Activated CD4-positive, alpha-beta T cell treated with anti-CD3 and anti-CD28 coated beads, Interleukin-2, amount 50 U/mL, for 24 hours (primary cell): Measurements from ENCODE around the gene BCAT1.

Experiments used
- DNase-seq, 2 donors: peaks; one replicate each; pipeline ENCODE4 v3.0.0-alpha.2; 2020; ENCODE audit warnings: low read depth in 1 of 2, low spot score in 1 of 2

The BCAT1 gene

DNA sequence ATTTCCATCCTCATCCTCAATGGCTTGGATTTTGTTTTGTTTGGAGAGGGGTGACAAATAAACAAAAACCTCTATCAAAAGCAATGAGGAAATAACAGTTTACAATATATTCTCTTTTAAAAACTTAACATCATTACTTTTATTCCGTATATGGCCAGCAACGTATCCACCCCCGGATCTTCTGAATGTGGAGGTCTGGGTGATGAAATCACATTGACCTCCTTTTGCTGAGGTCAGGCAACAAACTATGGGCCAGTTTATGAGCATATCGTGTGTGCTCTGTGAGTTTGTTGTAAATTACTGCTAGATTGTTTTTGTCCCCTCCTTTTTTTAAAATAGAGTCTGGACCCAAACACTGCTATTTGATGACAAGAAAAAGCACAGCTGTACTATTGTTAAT, 178.1 kb downstream of the BCAT1 start:
- DNase-seq = no peak

DNA sequence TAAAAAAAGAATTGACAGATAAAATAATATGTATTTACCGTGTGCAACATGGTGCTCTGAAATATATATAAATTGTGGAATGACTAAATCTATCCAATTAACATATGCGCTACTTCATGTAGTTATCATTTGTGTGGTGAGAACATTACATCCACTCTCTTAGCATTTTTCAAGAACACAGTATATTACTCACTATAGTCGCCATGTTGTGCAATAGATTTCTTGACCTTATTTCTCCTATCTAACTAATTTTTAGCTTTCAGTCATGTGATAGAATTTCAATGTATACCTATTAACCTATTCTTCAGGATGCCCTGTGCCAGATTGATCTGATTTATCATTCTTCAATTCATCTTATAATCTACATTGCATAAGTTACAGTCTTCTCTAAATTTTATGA, 178.6 kb downstream of the BCAT1 start:
- DNase-seq = no peak

DNA sequence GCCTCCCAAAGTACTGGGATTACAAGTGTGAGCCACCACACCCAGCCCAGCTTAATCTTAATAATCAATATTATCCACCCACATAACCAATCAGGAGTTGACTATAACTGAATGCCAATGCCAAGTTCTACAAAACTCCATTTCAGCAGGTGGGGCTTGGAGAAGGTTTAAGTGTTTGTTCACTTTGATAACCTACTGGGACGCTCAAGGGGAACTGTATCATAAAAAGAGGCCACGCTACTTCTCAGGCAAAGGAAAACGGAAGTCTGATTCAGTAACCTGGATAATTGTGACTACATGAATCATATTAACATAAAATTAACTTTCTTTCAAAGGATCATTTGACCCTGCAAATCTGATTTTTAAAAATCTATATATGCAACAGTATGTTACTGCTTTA, 179.2 kb downstream of the BCAT1 start:
- DNase-seq = no peak

DNA sequence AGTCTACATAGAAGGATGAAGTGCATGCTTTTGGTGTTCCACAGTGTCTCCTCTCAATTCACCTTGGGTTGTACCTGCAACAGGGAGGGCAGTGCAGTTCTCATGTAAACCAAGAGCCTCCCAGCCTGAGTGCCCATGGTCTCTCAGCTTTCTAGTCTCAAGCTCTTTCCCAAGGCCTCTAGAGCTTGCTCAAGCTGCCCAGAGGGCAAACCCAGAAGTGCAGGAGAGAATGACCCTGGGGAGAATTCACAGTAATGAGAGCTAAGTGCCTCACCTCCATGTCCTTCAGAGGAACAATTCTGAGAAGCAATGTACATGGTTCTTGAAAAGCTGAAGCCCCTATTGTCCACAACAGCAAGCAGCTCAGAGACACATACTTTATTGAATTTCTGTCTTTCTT, 180.5 kb downstream of the BCAT1 start:
- no peak for DNase-seq

DNA sequence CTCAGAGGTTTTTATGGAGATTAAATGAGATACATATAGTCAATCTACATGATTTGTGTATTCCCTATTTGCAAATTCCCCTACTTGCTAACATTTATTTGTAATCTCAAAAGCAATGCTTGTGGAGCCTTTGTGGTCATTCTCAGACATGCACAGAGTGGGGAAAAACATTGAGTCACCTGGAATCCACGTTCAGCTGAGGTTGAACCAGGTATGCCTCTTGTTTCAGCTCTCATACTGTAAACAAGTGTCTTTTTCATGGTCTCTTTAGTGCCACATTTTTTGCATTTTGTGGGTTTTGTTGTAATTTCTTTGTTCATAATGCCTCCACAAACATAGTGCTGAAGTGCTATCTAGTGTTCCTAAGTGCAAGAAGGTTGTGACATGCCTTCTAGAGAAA, 181.9 kb downstream of the BCAT1 start:
- no peak for DNase-seq

DNA sequence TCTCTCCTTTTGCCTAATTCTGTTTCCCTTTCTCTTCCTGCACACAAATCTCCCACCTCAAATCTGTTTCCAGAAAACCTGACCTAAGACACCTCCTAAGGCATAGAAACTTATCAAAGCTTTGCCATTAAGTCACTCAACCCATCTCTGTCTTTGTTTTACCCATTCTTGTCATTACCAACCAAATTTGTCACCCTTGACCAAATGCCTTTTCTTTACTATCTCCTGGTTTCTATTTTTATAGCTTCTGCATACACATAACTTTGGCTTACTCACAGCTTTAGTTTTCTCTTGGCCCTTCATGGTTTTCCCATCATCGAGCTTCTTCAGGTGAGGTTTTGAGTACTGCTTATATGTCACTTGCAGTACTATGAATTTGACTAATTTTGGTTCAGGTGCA, 184.2 kb downstream of the BCAT1 start:
- DNase-seq = no peak

DNA sequence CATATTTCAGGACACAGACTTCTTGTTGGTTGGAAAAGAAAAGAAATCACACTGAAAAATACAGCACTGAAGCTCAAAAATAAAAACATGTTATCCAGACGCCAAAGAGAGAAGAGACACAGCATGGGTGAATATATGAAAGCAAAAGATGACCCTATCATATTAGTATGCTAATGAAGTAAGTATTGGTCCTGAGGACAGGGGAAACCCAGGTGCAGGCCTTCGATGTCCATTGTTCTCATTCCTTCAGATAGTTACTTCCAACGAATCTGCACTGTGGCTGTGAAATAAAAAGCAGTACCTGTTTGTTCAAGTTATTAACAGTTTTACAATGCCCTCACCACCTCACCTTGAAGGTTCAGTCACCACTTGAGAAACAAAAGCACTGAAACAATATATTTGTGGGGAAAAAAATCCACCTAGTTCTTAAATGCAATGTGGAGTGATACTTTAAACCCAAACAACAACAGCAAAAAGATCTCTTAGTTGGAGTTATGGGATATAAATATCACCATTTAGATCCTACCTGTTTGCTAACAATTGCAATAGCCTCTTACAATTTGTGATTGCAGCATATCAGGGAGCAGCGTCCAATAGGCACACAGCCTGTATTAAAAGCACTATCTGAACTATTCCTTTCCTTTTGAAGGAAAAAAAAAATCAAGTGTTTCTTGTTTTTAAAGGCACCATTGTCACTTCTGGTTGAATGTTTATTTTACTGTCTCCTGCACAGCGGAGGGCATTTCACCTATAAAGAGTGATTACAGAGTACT, 188.1 kb downstream of the BCAT1 start:
- DNase-seq = no peak

DNA sequence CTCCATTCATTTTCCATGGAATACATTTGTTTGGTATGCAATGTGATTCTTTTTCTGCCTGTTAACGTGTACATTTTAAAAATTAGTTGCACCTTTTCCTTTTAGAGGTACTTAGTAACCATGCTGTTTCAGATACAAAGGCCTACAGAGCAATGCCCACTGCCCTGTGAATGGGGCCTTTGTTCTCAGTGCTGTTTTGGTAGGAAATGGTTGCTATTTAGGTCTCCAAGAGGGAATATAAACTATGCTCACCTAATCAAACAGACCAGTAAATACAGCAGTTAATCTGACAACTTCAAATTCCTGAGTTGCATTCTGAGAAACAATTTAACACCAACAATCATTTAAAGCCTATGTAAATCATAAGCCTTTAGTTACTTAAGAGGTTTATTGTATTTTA, 188.7 kb downstream of the BCAT1 start:
- no peak for DNase-seq
